OCI-LY7 (cell line): ENCODE data around the gene PTPRM.

ENCODE experiments used
- EZH2phosphoT487 ChIP-seq: fragments of 200-600 bp; sonication (generic); IDR thresholded peaks from 2 replicates; pipeline ENCODE4 v1.6.1; 2018; ENCODE audit warnings: low read depth, borderline replicate concordance, mild to moderate bottlenecking, mixed run types, antibody characterized with exemption, low read length, moderate library complexity, mixed read lengths
- TF ChIP-seq, protein P1 (sequence below): fragments of 200-600 bp; sonication (generic); conservative IDR thresholded peaks from 2 replicates; pipeline ENCODE4 v1.5.1; 2014; ENCODE audit warnings: mild to moderate bottlenecking, antibody characterized with exemption, low read length, moderate library complexity, mixed read lengths

DNA sequence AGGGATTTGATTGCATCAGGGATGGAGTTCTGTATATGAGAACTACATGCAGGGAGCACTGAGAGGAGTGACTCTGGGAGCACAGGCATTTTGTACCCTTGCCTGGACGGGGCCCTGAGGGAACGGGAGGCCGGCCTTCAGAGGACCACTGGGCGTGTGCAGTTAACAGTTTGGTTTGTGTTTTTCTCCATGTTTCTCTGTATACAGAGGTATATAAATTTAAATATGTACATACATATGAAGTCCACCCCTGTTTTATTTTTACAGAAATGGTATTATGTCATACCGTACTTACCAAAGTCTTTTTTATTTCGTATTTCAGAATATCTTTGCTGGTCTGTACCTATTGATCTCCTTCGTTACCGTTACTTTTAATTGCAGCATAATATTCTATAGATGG is 111.3 kb downstream of the PTPRM start:
- TF ChIP-seq, protein P1, sequence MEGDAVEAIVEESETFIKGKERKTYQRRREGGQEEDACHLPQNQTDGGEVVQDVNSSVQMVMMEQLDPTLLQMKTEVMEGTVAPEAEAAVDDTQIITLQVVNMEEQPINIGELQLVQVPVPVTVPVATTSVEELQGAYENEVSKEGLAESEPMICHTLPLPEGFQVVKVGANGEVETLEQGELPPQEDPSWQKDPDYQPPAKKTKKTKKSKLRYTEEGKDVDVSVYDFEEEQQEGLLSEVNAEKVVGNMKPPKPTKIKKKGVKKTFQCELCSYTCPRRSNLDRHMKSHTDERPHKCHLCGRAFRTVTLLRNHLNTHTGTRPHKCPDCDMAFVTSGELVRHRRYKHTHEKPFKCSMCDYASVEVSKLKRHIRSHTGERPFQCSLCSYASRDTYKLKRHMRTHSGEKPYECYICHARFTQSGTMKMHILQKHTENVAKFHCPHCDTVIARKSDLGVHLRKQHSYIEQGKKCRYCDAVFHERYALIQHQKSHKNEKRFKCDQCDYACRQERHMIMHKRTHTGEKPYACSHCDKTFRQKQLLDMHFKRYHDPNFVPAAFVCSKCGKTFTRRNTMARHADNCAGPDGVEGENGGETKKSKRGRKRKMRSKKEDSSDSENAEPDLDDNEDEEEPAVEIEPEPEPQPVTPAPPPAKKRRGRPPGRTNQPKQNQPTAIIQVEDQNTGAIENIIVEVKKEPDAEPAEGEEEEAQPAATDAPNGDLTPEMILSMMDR: no peak
- no peak for TF ChIP-seq EZH2phosphoT487
